BLaER1 treated with 17β-estradiol and CSF1 and Interleukin-3, amounts not matched to agents 10 nM and 100 nM (cell line): ENCODE measurements around the gene KRTAP4-9.
"Not testable (repeated sequence)": the region's sequence is repeated elsewhere in the genome, so short reads cannot be mapped to it uniquely, and the experiment has no call there.

Experiments used
- H3K27ac ChIP-seq, 11 experiments: shearing (Covaris generic); formaldehyde crosslinking; 2 replicates each; pipeline ENCODE4 v1.8.1; 2022
- H3K27me3 ChIP-seq, 11 experiments: shearing (Covaris generic); formaldehyde crosslinking; 2 replicates each; pipeline ENCODE4 v1.8.1; 2022
- H3K36me3 ChIP-seq, 11 experiments: shearing (Covaris generic); formaldehyde crosslinking; 2 replicates each; pipeline ENCODE4 v1.8.1; 2022
- H3K4me1 ChIP-seq, 10 experiments: shearing (Covaris generic); formaldehyde crosslinking; 2 replicates each; pipeline ENCODE4 v1.8.1; 2022
- H3K4me2 ChIP-seq, 11 experiments: shearing (Covaris generic); formaldehyde crosslinking; 2 replicates each; pipeline ENCODE4 v1.8.1; 2022
- H3K4me3 ChIP-seq, 10 experiments: shearing (Covaris generic); formaldehyde crosslinking; 2 replicates each; pipeline ENCODE4 v1.8.1; 2022
- H3K9ac ChIP-seq, 11 experiments: shearing (Covaris generic); formaldehyde crosslinking; 2 replicates each; pipeline ENCODE4 v1.8.1; 2022
- H3K9me3 ChIP-seq, 11 experiments: shearing (Covaris generic); formaldehyde crosslinking; replicated peaks in 1 of 11; 2 replicates each; pipeline ENCODE4 v1.8.1; 2022
- H4K20me1 ChIP-seq, 11 experiments: shearing (Covaris generic); formaldehyde crosslinking; 2 replicates each; pipeline ENCODE4 v1.8.1; 2022
- Cebpa-rat ChIP-seq, 11 experiments: shearing (Covaris generic); IDR thresholded peaks; 2 replicates each; pipeline ENCODE4 v1.8.1; 2022

The KRTAP4-9 gene

DNA sequence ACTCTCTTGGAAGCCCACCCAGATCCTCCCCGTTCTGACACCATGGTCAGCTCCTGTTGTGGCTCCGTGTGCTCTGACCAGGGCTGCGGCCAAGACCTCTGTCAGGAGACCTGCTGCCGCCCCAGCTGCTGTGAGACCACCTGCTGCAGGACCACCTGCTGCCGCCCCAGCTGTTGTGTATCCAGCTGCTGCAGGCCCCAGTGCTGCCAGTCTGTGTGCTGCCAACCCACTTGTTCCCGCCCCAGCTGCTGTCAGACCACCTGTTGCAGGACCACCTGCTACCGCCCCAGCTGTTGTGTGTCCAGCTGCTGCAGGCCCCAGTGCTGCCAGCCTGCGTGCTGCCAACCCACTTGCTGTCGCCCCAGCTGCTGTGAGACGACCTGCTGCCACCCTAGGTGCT, at the start of gene KRTAP4-9:
Gene KRTAP4-9, plus strand, starts transcription at position 43 of the 400 bp plus-strand sequence. Its CDS starts 0 bp downstream, at position 43.
- Histone ChIP-seq H3K4me1 (peaks cover 11 to 17% (median 15%) of the 10 kb centered on the region in 10 experiments), H3K9me3 (peaks cover 0 to 16% (median 6%) of the 10 kb centered on the region in 11 experiments; a peak in 12 of 22 replicates)
- not testable (repeated sequence) for H4K20me1 ChIP-seq, H3K36me3 ChIP-seq, H3K4me2 ChIP-seq, H3K4me3 ChIP-seq, H3K27ac ChIP-seq, H3K27me3 ChIP-seq, H3K9ac ChIP-seq

DNA sequence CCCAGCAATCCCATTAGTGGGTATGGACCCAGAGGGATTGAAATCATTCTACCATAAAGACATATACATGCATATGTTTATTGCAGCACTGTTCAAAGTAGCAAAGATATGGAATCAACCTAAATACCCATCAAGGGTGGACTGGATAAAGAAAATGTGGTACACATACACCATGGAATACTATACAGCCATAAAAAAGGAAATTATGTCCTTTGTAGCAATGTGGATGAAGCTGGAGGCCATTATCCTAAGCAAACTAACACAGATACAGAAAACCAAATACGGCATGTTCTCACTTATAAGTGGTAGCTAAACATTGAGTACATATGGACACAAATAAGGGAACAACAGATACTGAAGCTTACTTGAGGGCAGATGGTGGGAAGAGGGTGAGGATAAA, 47.6 kb upstream of the KRTAP4-9 start:
- H3K4me1 ChIP-seq: no peaks in the 10 kb centered on the region
- H4K20me1 ChIP-seq: no peaks in the 10 kb centered on the region
- H3K4me2 ChIP-seq: no peak overlapping the region
- H3K27ac ChIP-seq: no peak overlapping the region
- H3K27me3 ChIP-seq: no peaks in the 10 kb centered on the region
- no peak overlapping the region for H3K4me3 ChIP-seq
- no peak for TF ChIP-seq Cebpa-rat (IDR thresholded peaks at IDR 0.05)
- H3K36me3 ChIP-seq: no peaks in the 10 kb centered on the region
- H3K9me3 ChIP-seq: peaks cover 0 to 15% (median 3%) of the 10 kb centered on the region in 11 experiments; a peak in 5 of 22 replicates
- no peak overlapping the region for H3K9ac ChIP-seq

DNA sequence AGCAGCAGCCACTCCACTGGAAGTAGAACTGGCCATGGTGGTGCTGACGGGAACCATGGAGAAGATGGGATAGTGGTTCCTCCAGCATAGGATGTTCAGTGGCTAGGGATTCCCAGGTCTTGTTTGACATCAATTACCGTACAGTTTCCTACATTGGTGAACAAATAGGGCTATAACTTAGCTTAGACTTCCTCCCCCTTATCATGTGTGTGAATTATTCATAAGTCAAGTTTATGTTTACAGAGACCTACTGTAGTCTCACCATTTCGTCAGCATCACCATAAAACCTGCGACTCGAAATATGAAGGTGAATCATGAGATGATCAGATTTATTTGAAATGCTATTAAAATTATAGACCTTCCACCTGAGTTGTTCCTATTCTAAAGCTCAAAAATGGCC, 46.4 kb upstream of the KRTAP4-9 start:
- no peak overlapping the region for H3K9ac ChIP-seq
- no peak for TF ChIP-seq Cebpa-rat (IDR thresholded peaks at IDR 0.05)

DNA sequence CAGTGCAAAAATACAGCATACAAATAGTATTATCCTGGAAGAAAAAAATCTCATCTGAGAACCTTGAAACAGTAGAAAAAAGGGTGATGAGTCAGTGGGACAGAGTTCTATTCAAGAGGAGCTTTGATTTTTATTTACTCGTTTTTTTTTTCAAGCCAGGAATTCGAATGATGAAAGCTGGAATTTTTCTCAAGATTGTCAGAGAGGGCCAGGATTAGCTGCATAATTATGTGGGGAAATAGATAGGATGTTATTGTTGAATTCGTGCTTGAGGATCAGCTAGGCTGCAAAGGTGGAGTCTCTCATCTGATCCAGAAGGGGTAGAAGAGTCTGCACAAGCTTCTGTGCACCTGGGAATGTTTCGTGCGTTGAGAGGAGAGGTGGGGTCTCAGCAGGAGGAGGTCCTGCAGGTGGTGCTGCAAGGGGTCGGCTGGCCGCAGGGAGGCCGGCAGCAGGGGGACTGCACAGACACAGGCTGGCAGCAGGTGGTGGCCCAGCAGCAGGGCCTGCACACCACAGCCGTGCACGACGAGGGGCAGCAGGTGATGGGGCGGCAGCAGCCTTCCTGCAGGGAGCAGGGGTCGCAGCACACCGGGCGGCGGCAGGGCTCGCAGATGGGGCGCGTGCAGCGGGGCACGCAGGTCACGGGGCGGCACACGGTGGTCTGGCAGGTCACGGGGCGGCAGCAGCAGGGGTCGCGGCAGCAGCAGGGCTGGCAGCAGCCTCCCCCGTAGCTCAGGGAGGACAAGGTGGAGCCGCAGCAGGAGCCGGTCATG, 45.7 kb upstream of the KRTAP4-9 start:
- not testable (repeated sequence) for H3K9ac ChIP-seq, H3K27me3 ChIP-seq, H4K20me1 ChIP-seq, H3K27ac ChIP-seq, H3K9me3 ChIP-seq, H3K4me1 ChIP-seq, H3K36me3 ChIP-seq, H3K4me3 ChIP-seq, H3K4me2 ChIP-seq

More for the DNA sequence above, 46.4 kb upstream of the KRTAP4-9 start:
- no peaks in the 10 kb centered on the region for H4K20me1 ChIP-seq
- no peaks in the 10 kb centered on the region for H3K36me3 ChIP-seq
- no peak overlapping the region for H3K4me2 ChIP-seq
- H3K27me3 ChIP-seq: no peaks in the 10 kb centered on the region
- H3K9me3 ChIP-seq: peaks cover 0 to 8% (median 0%) of the 10 kb centered on the region in 11 experiments; a peak in 2 of 22 replicates
- H3K4me3 ChIP-seq: no peak overlapping the region
- no peak overlapping the region for H3K27ac ChIP-seq
- no peaks in the 10 kb centered on the region for H3K4me1 ChIP-seq

DNA sequence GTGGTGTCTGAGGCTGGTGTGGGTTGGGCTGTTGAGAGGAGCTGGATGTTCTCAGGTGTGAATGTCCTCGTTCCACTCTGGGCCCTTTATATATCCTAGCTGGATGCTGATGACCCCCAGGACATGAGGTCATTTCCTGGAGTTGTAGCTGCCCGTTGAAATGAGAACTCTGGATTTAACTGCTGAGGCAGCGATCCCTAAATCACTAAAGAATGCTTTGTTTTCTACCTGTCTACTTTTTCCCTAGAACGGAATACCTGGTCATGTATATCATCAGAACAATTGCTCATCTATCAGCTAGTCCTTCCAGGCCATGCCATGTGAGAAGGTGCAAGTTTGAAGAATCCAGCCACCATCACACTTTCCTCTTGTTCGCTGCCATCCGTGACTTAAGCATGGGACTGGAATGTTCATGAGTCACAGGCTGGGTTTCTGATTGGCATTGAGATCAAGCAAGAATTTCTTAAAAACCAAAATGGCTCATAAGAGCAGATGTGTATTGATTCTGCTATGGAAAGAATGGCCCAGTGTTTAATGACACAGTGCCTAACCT, 45.1 kb upstream of the KRTAP4-9 start, which contains the start of gene KRTAP2-3:
Gene KRTAP2-3, minus strand, starts transcription at position 63 of the 553 bp plus-strand sequence. CDS start 64 bp downstream, outside the sequence.
- Histone ChIP-seq H4K20me1 (no peaks in the 10 kb centered on the region), H3K4me1 (no peaks in the 10 kb centered on the region), H3K27ac (no peak within 1 kb of the TSS), H3K9me3 (peaks cover 0 to 8% (median 0%) of the 10 kb centered on the region in 11 experiments; a peak in 1 of 22 replicates), H3K9ac (no peak within 1 kb of the TSS), H3K4me3 (no peak within 1 kb of the TSS), H3K36me3 (no peaks in the 10 kb centered on the region), H3K4me2 (no peak within 1 kb of the TSS), H3K27me3 (no peaks in the 10 kb centered on the region)
- no peak for TF ChIP-seq Cebpa-rat (IDR thresholded peaks at IDR 0.05)

DNA sequence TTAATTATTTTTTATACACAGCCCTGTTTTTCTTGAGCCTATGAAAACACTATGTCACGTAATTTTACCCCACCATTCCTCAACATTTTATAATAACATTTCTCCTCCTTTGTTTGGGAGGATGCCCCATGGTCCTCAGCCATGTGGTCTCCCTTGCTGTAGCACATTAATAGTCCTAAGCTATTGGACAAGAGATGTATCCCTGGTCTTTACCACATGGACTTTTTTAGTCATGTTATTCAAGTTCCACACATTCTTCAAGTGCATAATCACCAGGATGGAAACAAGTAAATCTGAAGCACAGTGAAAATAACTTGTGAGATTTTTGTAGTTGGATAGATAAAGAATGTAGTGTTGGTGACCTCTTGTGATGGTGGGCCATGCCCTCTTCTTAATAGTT, 43.2 kb upstream of the KRTAP4-9 start:
- Histone ChIP-seq H3K27ac (no peak overlapping the region), H3K4me2 (no peak overlapping the region), H3K36me3 (no peaks in the 10 kb centered on the region), H3K9ac (no peak overlapping the region), H3K27me3 (no peaks in the 10 kb centered on the region), H3K9me3 (peaks cover 0 to 7% (median 0%) of the 10 kb centered on the region in 11 experiments; a peak in 1 of 22 replicates), H3K4me1 (no peaks in the 10 kb centered on the region), H3K4me3 (no peak overlapping the region), H4K20me1 (no peaks in the 10 kb centered on the region)
- TF ChIP-seq Cebpa-rat (IDR thresholded peaks at IDR 0.05): no peak

DNA sequence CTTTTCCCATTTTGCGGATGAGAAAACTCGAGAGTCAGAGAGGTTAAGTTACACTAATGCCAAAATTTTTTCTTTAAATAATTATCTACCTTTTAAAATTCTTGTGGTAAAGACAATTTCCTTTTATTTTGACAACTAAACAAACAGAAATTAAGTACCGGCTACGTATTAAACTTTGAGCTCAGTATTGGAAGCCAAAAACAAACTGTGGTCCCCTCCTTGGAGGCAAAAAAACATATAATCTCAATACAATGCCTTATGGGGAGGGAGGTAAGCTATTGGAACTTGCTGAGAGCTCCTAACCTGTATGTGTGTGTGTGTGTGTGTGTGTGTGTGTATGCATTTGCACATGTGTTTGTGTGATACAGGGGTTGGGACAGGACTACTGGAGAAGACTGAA, 41.7 kb upstream of the KRTAP4-9 start:
- Histone ChIP-seq H3K9me3 (no peaks in the 10 kb centered on the region), H3K9ac (no peak overlapping the region), H3K27ac (no peak overlapping the region), H3K4me3 (no peak overlapping the region), H3K4me2 (no peak overlapping the region), H3K36me3 (no peaks in the 10 kb centered on the region), H4K20me1 (no peaks in the 10 kb centered on the region), H3K4me1 (no peaks in the 10 kb centered on the region), H3K27me3 (no peaks in the 10 kb centered on the region)
- TF ChIP-seq Cebpa-rat (IDR thresholded peaks at IDR 0.05): no peak

DNA sequence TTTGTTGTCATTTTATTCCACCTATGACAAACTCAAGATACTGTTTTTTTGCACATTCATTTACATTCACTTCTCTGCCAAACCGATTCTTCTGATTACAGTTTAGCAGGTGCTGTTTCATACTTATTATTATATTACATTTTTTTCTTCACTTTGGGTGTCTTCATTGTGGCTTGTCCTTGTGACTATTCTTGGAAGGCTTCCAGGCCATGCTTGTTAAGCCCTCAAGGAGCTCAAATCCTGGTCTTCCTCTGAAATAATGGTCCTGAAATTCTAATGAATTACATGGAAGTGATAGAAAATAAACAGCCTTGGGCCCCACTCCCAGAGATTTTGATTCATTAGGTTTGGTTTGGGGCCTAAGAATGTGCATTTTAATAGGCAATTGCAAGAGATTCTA, 40.9 kb upstream of the KRTAP4-9 start:
- Histone ChIP-seq H3K27ac (no peak overlapping the region), H3K9me3 (no peaks in the 10 kb centered on the region), H3K27me3 (no peaks in the 10 kb centered on the region), H3K36me3 (no peaks in the 10 kb centered on the region), H3K4me2 (no peak overlapping the region), H3K4me3 (no peak overlapping the region), H4K20me1 (no peaks in the 10 kb centered on the region), H3K4me1 (no peaks in the 10 kb centered on the region), H3K9ac (no peak overlapping the region)
- no peak for TF ChIP-seq Cebpa-rat (IDR thresholded peaks at IDR 0.05)

DNA sequence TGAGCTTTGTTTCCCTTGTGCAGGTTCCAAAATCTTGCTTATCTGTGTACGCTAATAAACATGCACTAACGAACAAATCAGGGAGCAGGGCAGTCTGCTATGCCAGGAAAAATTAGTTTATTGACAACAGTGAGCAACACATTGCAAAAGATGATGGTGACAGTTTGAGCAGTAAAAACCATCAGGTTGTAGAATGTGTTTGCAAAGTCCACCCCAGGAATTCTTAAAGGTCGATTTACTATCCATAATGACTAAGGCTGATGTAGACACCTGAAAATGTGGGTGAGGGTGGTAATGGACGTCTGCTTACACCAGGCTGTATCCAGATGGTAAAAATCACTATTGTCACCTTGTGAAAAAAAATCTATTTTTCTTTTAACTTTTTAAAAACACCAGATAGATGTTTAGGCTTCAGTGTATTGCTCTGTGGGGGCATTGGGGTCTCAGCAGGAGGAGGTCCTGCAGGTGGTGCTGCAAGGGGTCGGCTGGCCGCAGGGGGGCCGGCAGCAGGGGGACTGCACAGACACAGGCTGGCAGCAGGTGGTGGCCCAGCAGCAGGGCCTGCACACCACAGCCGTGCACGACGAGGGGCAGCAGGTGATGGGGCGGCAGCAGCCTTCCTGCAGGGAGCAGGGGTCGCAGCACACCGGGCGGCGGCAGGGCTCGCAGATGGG, 40.0 kb upstream of the KRTAP4-9 start:
- not testable (repeated sequence) for H3K9me3 ChIP-seq, H3K9ac ChIP-seq, H3K4me1 ChIP-seq

More for the DNA sequence above, 40.0 kb upstream of the KRTAP4-9 start:
- H3K36me3 ChIP-seq, H3K27me3 ChIP-seq, H4K20me1 ChIP-seq, H3K27ac ChIP-seq, H3K4me3 ChIP-seq, H3K4me2 ChIP-seq: not testable (repeated sequence)
